Mucosa of rectum (tissue), 2 donors: ENCODE results near the gene ADISSP.

Experiments used
- H3K27ac ChIP-seq, 2 donors: one replicate each; pipeline ENCODE4 v1.7.0; 2013; ENCODE audit warnings: inconsistent platforms in 2 of 2, low read depth in 2 of 2, low read length in 2 of 2
- H3K27me3 ChIP-seq, 2 donors: one replicate each; pipeline ENCODE4 v1.7.0; 2013; ENCODE audit warnings: low read length in 2 of 2; ENCODE audit not compliant: control insufficient read depth in 2 of 2, insufficient read depth in 2 of 2
- H3K36me3 ChIP-seq, 2 donors: one replicate each; pipeline ENCODE4 v1.7.0; 2013; ENCODE audit warnings: low read length in 2 of 2; ENCODE audit not compliant: control insufficient read depth in 2 of 2, insufficient read depth in 2 of 2
- H3K4me1 ChIP-seq, 2 donors: one replicate each; pipeline ENCODE4 v1.7.0; 2013; ENCODE audit warnings: low read length in 2 of 2, mild to moderate bottlenecking in 1 of 2; ENCODE audit not compliant: control insufficient read depth in 2 of 2, insufficient read depth in 2 of 2
- H3K4me3 ChIP-seq, 2 donors: one replicate each; pipeline ENCODE4 v1.7.0; 2013; ENCODE audit warnings: low read length in 2 of 2
- H3K9ac ChIP-seq, 2 donors: one replicate each; pipeline ENCODE4 v1.7.0; 2013; ENCODE audit warnings: low read length in 2 of 2, low read depth in 1 of 2, mild to moderate bottlenecking in 1 of 2
- H3K9me3 ChIP-seq, 2 donors: one replicate each; pipeline ENCODE4 v1.7.0; 2013; ENCODE audit warnings: low read length in 2 of 2; ENCODE audit not compliant: control insufficient read depth in 2 of 2
- donor health status: healthy.
- donor health status: Normal muscosa, but diverticular disease.

The ADISSP gene

DNA sequence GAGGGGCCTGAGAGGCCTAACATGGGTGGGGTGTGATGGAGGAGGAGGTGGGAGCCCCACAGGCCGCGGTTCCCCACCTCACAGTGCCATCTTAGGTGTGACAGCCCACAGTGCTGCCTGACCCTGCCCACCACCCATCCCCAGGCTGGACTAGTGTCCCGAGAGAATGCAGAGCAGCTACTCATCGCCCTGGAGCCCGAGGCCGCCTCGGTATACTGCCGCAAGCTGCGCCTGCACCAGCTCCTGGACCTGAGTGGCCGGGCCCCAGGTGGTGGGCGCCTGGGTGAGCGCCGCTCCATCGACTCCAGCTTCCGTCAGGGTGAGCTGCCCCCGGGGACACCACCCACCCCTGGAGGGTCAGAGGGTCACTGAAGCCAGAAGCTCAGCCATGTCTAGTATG, 19.5 kb downstream of the ADISSP start:
- peaks cover 0 to 5% of the 10 kb centered on the region in 2 donors for H3K4me1 ChIP-seq
- no peaks in the 10 kb centered on the region for H3K9me3 ChIP-seq
- no peaks in the 10 kb centered on the region for H3K36me3 ChIP-seq
- H3K27me3 ChIP-seq: peaks cover 9 to 15% of the 10 kb centered on the region in 2 donors
- H3K4me3 ChIP-seq: no peak overlapping the region
- H3K27ac ChIP-seq: no peak overlapping the region
- no peak overlapping the region for H3K9ac ChIP-seq

- Histone ChIP-seq H3K36me3 (no peaks in the 10 kb centered on the region), H3K4me3 (no peak overlapping the region), H3K27ac (no peak overlapping the region), H3K9me3 (no peaks in the 10 kb centered on the region), H3K27me3 (peaks cover 9 to 15% of the 10 kb centered on the region in 2 donors), H3K9ac (no peak overlapping the region), H3K4me1 (peaks cover 0 to 5% of the 10 kb centered on the region in 2 donors)
Observed at GRCh38 chr20:3747471-3747870, 20.1 kb downstream of the ADISSP start.

- H3K9me3 ChIP-seq: no peaks in the 10 kb centered on the region
- no peak overlapping the region for H3K27ac ChIP-seq
- H3K4me1 ChIP-seq: peaks cover 0 to 3% of the 10 kb centered on the region in 2 donors
- no peak overlapping the region for H3K9ac ChIP-seq
- no peaks in the 10 kb centered on the region for H3K36me3 ChIP-seq
- no peak overlapping the region for H3K4me3 ChIP-seq
- H3K27me3 ChIP-seq: peaks cover 9 to 12% of the 10 kb centered on the region in 2 donors
Observed at GRCh38 chr20:3745686-3746173, 21.8 kb downstream of the ADISSP start.

- peaks cover 0 to 2% of the 10 kb centered on the region in 2 donors for H3K4me1 ChIP-seq
- H3K36me3 ChIP-seq: no peaks in the 10 kb centered on the region
- peaks cover 8 to 9% of the 10 kb centered on the region in 2 donors for H3K27me3 ChIP-seq
- no peak overlapping the region for H3K4me3 ChIP-seq
- H3K9ac ChIP-seq: no peak overlapping the region
- H3K27ac ChIP-seq: no peak overlapping the region
- no peaks in the 10 kb centered on the region for H3K9me3 ChIP-seq
Observed at GRCh38 chr20:3744806-3745685, 22.5 kb downstream of the ADISSP start.

DNA sequence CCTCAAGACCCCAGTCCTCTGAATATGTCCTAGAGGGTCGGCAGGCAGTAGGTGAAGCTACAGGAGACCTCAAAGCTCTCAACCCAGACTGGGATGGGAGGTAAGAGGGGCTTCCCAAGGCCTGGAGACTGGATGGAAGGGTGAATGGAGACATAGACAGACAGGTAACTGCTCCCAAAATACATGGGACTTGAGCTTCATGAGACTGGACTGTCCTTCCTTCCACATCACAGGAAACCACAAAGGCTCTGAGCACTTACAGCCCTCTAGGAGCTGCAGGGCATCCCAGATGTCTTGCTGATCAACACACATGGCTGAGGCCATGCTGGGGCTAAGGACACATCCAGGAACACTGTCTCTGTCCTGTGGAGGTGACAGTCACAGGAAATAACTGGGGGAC, 23.5 kb downstream of the ADISSP start:
- Histone ChIP-seq H3K27ac (no peak overlapping the region), H3K4me3 (no peak overlapping the region), H3K27me3 (peaks cover 8 to 9% of the 10 kb centered on the region in 2 donors), H3K9me3 (no peaks in the 10 kb centered on the region), H3K4me1 (no peaks in the 10 kb centered on the region), H3K9ac (no peak overlapping the region), H3K36me3 (no peaks in the 10 kb centered on the region)

GRCh38 chr20:3743251-3743650, 24.3 kb downstream of the ADISSP start:
- Histone ChIP-seq H3K27me3 (peaks cover 3 to 9% of the 10 kb centered on the region in 2 donors), H3K36me3 (no peaks in the 10 kb centered on the region), H3K4me3 (no peak overlapping the region), H3K4me1 (no peaks in the 10 kb centered on the region), H3K9ac (no peak overlapping the region), H3K27ac (no peak overlapping the region), H3K9me3 (no peaks in the 10 kb centered on the region)

DNA sequence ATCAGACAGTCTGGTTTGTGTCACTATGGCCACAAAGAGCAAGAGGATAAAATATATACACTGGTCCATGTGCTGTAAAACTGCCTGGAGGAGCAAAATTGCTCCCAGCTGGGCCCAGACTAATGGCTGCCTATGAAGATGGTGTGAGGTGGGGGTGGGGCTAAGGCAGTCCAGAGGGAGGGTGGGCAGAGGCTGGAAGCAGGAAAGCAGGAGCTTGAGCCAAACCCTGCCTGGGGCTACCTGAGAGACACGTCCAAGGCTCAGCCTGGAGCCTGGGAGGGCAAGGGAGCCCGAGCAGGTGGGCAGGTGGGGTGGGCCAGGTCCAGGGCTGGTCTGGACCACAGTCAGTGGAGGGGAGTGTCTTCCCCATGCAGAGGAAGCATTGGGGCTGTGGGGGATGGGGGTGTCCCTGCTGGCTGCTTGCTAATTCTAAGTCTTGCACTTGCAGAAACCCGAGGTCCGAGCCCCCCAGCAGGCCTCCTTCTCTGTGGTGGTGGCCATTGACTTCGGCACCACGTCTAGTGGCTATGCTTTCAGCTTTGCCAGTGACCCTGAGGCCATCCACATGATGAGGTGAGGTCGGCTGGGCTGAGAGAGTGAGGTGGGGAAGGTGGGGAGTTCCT, 25.6 kb downstream of the ADISSP start:
- peaks cover 3 to 6% of the 10 kb centered on the region in 2 donors for H3K27me3 ChIP-seq
- H3K4me3 ChIP-seq: no peak overlapping the region
- no peak overlapping the region for H3K9ac ChIP-seq
- H3K36me3 ChIP-seq: no peaks in the 10 kb centered on the region
- H3K27ac ChIP-seq: no peak overlapping the region
- H3K4me1 ChIP-seq: no peaks in the 10 kb centered on the region
- H3K9me3 ChIP-seq: no peaks in the 10 kb centered on the region

DNA sequence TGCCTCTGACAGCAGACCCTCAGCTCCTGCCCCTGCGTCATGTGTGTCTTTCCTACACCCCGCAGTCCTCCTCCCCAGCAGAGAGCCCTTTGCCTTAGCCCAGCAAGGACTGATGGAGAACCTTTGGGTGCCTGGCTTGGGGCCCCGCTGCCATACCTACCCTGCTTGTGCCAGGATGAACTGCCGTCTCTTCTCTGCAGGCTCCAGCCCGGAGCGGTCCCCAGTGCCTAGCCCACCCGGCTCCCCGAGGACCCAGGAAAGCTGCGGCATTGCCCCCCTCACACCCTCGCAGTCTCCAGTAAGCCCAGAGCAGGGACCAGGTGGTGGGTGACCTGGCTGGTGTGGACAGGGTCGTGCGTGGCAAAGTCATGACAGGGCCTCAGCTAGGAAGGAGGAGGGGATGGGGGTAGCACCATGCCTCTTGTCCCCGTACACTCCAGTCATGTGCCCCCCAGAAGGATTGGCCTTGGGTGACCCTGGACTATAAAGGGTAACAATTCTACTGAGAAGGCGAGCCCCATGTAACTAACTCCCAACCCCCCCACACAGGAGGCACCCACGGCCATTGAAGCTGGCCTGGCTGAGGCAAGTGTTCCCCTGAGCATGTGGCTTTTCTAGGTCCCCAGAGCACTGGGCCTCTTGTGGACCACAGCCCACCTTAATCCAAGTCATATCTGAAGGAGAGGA, 26.8 kb downstream of the ADISSP start:
- Histone ChIP-seq H3K36me3 (no peaks in the 10 kb centered on the region), H3K27me3 (peaks cover 1 to 5% of the 10 kb centered on the region in 2 donors), H3K9me3 (no peaks in the 10 kb centered on the region), H3K27ac (no peak overlapping the region), H3K4me3 (no peak overlapping the region), H3K9ac (no peak overlapping the region), H3K4me1 (peaks cover 0 to 5% of the 10 kb centered on the region in 2 donors)

- Histone ChIP-seq H3K4me3 (no peak overlapping the region), H3K9ac (no peak overlapping the region), H3K9me3 (no peaks in the 10 kb centered on the region), H3K27me3 (peaks cover 0 to 7% of the 10 kb centered on the region in 2 donors), H3K27ac (no peak overlapping the region), H3K4me1 (peaks cover 0 to 5% of the 10 kb centered on the region in 2 donors), H3K36me3 (no peaks in the 10 kb centered on the region)
Observed at GRCh38 chr20:3739926-3740451, 27.6 kb downstream of the ADISSP start.
